Measurements from ENCODE around the gene FBXO28. TPM values are rescaled to one million over a fixed set of nuclear protein-coding genes. Genes with fewer than 3 reads are reported as not detected.
A peak's percentile ranks its signal among the peaks of the same experiment; 100 is the strongest.
"Not testable (repeated sequence)": the region's sequence is repeated elsewhere in the genome, so short reads cannot be mapped to it uniquely, and the experiment has no call there.

FBXO28 gene
- total RNA-seq, 4 donors from 2014 or later: 32.5 to 64.7 (median 35.4) TPM

- no peaks in the 10 kb centered on the region for H3K36me3 ChIP-seq
- H3K27ac ChIP-seq: peak overlapping the region; percentile 77 to 91 (median 91)
- WGBS, 2 donors: 23 to 24% methylated on average over 6 to 8 of the region's 8 CpGs
- peaks cover 20 to 29% of the 10 kb centered on the region in 2 donors for H3K4me1 ChIP-seq
- intact Hi-C loops (cut with DNase I): no loop called here
- TF ChIP-seq CTCF (IDR thresholded peaks at IDR 0.05): no peak
- TF ChIP-seq POLR2A (IDR thresholded peaks at IDR 0.05): peak in 1 of 2 donors; percentile 41
- peak; percentile 92 to 94 for DNase-seq
- H3K27me3 ChIP-seq: no peaks in the 10 kb centered on the region
- H3K4me3 ChIP-seq (replicated peaks in 1 of 3): no peak overlapping the region
- no peaks in the 10 kb centered on the region for H3K9me3 ChIP-seq
Observed at GRCh38 chr1:224203243-224204016, 89.5 kb downstream of the FBXO28 start.

GRCh38 chr1:224205438-224205840, 91.5 kb downstream of the FBXO28 start:
- no peaks in the 10 kb centered on the region for H3K36me3 ChIP-seq
- no peak overlapping the region for H3K4me3 ChIP-seq (replicated peaks in 1 of 3)
- intact Hi-C loops (cut with DNase I): no loop called here
- H3K9me3 ChIP-seq: no peaks in the 10 kb centered on the region
- 23 to 26% methylated on average over 4 of the region's 4 CpGs for WGBS, 2 donors
- TF ChIP-seq CTCF (IDR thresholded peaks at IDR 0.05) (no peak), POLR2A (IDR thresholded peaks at IDR 0.05) (no peak)
- DNase-seq: peak; percentile 27 to 33
- peak overlapping the region; percentile 70 to 86 (median 85) for H3K27ac ChIP-seq
- peaks cover 20 to 32% of the 10 kb centered on the region in 2 donors for H3K4me1 ChIP-seq
- no peaks in the 10 kb centered on the region for H3K27me3 ChIP-seq

GRCh38 chr1:224205931-224206538, 92.1 kb downstream of the FBXO28 start:
- intact Hi-C loops (cut with DNase I); H3K36me3 ChIP-seq; H3K4me3 ChIP-seq (replicated peaks in 1 of 3); H3K27me3 ChIP-seq; DNase-seq; H3K9me3 ChIP-seq: not testable (repeated sequence)
- 83 to 86% methylated on average over 10 of the region's 10 CpGs for WGBS, 2 donors
- peak overlapping the region; percentile 70 to 86 (median 85) for H3K27ac ChIP-seq
- peaks cover 25 to 36% of the 10 kb centered on the region in 2 donors for H3K4me1 ChIP-seq

GRCh38 chr1:224211206-224211962, 97.5 kb downstream of the FBXO28 start:
- DNase-seq: peak; percentile 66 to 73
- Histone ChIP-seq H3K36me3 (no peaks in the 10 kb centered on the region), H3K9me3 (no peaks in the 10 kb centered on the region), H3K27me3 (no peaks in the 10 kb centered on the region), H3K4me1 (peaks cover 37% of the 10 kb centered on the region in 2 donors), H3K27ac (peak overlapping the region; percentile 51 to 97 (median 78)), H3K4me3 (replicated peaks in 1 of 3) (no peak overlapping the region)
- intact Hi-C loops (cut with DNase I): no loop called here
- WGBS, 2 donors: 15 to 28% methylated on average over 4 of the region's 4 CpGs
- TF ChIP-seq POLR2A (IDR thresholded peaks at IDR 0.05): peak in 1 of 2 donors; percentile 29
- no peak for TF ChIP-seq CTCF (IDR thresholded peaks at IDR 0.05)

Small RNA genes lying within 50 kb of the gene (small RNA-seq; reads per million reads assigned to genes)
- gene AC092809.3: not detected
- not detected for gene RF00139
- not detected for gene RN7SKP49

Other genes starting within 250 kb of the FBXO28 start
- gene DEGS1, start 69.1 kb downstream of the FBXO28 start, total RNA-seq: 100 to 1,000 TPM in 2 of 4 donors, 10 to 100 TPM in 2; 87.7 to 138 (median 101) TPM
- gene NVL, start 216.1 kb downstream of the FBXO28 start, total RNA-seq: 10 to 100 TPM; 18.9 to 34.1 (median 26.8) TPM
- 10 to 100 TPM; 22.4 to 32.4 (median 23.5) TPM for gene CNIH4, start 242.8 kb downstream of the FBXO28 start, total RNA-seq